A204.1 (cell line): ENCODE measurements around the gene SPTLC2.
"Not testable (repeated sequence)": the region's sequence is repeated elsewhere in the genome, so short reads cannot be mapped to it uniquely, and the experiment has no call there.

ENCODE experiments used
- FAIRE-seq: peaks from 2 replicates; lab custom pipeline; 2012; peaks lifted over from hg19 to GRCh38; lab: Jason Lieb, UNC

Gene SPTLC2, protein sequence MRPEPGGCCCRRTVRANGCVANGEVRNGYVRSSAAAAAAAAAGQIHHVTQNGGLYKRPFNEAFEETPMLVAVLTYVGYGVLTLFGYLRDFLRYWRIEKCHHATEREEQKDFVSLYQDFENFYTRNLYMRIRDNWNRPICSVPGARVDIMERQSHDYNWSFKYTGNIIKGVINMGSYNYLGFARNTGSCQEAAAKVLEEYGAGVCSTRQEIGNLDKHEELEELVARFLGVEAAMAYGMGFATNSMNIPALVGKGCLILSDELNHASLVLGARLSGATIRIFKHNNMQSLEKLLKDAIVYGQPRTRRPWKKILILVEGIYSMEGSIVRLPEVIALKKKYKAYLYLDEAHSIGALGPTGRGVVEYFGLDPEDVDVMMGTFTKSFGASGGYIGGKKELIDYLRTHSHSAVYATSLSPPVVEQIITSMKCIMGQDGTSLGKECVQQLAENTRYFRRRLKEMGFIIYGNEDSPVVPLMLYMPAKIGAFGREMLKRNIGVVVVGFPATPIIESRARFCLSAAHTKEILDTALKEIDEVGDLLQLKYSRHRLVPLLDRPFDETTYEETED

DNA sequence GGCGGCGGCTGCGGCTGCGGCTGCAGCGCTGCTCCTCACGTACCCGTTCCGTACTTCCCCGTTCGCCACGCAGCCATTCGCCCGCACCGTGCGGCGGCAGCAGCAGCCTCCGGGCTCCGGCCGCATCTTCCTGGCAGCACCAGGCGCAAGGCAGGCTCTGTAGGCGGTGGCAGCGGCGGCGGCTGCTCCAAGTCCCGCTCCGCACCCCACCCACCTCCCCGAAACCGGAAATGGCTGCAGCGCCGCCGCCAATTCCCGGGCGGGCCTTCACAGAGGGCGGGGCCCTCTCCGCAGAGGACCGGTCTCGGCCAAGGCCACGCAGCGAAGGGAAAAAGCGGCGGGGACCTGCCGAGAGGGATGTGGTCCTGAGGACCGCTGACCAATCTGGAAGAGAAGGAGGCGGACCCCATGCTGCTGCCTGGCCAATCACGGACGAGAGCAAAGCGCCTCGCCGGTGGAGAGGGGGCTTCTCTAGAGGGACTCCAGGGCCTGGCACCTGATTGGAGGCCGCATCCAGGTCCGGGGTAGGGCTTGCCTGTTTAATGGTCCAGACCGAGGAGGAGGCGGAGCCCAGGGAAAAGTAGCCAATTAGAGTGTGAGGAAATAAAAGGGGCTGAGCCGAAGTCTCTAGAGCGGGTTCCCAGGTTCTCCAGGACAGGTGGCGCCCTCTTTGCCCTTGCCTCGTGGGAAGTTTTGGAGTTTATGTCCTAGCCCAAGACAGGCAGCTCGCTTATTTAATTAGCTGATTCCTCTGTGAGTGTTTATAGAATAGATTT lies at the start of gene SPTLC2:
TSS of gene SPTLC2 (minus strand) at position 184 of the 776 bp plus-strand sequence. CDS start at position 126, 58 bp downstream.
- peak; percentile 99 for FAIRE-seq

DNA sequence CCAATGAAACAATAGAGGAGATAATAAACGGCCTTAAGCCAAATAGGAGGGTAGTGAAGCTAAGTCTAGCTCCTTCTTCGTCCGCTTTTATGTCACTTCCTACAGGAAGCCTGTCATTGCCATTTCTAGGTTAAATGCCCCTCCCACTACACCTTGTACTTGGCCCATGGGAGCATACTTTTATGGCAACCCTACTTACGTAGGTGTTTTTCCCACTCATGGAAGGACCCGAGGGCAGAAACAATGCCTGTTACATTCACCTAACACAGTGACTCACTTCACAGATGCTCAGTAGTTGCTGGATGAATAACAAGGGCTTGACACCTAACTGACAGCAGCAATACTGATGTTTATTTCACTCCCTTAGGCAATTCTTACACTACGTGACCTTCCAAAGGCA lies 46.9 kb upstream of the SPTLC2 start:
- no peak for FAIRE-seq

DNA sequence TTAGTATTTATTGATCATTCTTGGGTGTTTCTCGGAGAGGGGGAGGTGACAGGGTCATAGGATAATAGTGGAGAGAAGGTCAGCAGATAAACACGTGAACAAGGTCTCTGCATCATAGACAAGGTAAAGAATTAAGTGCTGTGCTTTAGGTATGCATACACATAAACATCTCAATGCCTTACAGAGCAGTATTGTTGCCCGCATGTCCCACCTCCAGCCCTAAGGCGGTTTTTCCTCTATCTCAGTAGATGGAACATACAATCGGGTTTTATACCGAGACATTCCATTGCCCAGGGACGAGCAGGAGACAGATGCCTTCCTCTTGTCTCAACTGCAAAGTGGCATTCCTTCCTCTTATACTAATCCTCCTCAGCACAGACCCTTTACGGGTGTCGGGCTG lies 45.1 kb upstream of the SPTLC2 start:
- not testable (repeated sequence) for FAIRE-seq

DNA sequence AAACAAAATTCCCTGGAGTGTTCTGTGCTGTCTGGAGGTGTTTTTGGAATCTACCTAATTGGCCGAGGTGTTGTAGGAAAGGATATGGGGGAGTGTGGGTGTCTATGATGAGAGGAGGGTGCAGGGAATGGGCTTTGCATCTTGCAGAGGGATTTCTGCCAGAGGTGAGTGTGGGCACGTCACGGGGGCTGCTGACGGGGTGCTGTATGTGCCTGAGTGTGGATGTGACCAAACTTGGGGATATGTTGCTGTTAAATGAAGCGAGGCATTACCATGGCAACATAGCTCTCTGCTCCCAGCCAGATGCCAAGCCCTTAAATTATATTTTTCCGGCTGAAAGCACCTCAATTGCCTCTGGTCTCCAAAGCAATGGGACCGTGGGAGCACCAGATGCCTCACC lies 44.3 kb upstream of the SPTLC2 start:
- FAIRE-seq, result no peak

DNA sequence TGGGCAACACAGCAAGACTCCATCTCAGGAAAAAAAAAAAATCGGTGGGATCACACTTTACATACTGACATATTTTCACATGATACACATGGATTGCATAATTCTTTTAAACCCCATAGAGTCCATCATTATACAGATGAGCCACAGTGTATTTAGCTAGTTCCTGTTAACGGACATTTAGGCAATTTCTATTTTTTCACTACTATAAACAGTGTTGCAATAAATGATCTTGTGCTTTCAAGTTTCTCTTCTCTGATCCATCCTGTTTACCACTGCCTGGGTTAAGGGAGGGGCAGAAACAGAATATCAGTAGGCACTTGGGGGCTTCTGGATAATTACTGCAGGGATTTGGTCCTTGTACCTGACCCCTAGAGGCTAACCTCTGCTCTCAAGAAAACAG lies 43.4 kb upstream of the SPTLC2 start:
- no peak for FAIRE-seq

DNA sequence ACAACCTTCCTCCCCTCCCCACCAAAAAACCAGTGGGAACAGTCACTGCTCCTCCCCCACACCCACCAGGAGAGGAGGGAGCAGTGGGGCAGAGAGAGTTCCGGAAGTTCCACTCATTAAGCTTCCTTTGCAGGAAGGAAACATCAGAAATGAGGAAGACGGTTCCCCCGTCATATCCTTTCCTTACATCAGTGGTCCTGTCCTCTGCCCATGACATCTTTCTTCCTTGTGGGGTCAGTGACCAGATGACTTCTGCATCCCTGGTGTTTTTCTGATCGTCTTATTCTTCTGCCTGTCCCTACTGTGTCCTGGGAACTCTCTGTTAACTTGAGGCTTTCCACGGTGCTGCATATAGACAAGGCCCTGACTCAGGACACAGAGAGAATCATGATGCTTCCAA lies 40.8 kb upstream of the SPTLC2 start:
- FAIRE-seq, result no peak

DNA sequence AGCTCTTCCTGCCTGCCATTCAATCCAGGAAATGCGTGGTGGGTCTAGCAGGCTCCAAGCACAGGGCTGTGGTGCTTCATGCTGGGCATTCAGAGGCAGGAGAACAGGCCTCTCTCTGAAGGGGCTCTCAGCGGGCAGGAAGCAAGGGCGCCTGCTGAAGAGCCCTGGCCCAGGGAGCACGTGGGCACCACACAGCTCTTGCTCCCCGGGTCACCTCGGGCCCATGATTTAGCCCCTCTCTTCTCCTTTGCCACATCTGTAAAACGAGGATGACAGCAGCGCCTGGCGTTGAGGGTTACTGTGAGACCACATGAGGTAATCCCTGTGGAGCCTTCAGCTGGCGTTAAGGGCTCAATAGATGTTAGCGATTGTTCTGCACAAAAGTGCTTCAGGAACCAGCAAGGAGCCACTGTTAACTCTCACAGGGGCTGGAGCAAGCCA lies 37.6 kb upstream of the SPTLC2 start:
- no peak for FAIRE-seq

DNA sequence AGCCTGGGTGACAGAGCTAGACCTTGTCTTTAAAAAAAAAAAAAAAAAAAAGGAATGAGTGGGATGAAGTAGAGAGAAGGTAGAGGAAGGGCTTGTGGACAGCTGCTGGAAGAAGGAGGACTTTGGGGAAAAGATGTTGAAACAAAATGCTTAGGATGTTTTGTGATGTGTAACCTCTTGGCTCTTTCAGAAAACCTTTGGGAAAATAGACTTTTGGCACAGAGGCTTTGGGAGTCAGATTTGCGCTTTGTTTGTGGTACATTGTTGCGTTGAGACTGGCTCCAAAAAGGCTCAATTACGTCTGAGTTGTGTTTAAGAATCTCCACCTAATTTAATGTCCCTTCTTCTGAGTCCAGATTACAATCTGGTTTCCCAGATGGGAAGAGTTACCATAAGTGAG lies 32.9 kb upstream of the SPTLC2 start:
- no peak for FAIRE-seq

DNA sequence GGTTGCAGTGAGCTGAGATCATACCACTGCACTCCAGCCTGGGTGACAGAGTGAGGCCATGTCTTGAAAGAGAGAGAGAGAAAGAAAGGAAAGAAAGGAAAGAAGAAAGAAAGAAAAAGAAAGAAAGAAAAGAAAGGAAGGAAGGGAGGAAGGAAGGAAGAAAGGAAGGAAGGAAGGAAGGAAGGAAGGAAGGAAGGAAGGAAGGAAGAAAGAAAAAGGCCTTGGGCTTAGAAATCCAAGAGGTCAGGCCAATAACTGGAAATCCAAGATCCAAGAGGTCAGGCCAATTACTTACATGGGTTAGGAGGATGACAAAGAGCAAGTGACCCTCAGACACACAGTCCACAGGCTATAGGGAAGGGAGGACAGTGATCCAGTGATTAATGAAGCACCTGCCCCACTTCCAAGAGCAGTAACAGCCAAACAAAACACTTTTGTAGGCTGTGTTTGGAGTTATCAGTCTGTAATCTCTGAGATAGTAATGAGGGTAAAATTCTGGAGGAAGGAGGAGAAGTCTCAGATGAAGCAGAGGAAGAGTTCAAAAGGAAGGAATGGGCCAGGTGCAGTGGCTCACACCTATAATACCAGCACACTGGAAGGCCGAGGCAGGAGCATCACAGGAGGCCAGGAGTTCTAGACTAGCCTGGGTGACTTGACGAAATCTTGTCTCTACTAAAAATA lies 32.2 kb upstream of the SPTLC2 start:
- no peak for FAIRE-seq

DNA sequence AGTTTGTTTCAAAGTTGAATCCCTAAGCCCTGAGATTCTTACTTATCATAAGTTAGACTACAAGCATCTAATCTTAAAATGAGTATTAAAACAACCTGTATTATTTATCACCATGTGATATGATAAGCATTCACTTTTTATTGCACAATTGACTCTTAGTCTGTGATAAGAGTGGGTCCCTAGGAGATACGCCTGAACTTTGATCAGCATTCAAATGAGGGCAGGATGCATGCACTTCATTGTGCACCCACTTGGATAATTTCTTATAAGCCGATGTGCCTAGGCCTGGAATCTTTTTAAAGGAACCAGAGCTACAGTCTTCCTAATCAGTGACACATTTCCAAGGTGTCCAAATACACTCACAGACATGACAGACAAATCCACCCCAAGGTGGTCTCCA lies 31.4 kb upstream of the SPTLC2 start:
- FAIRE-seq, result no peak

DNA sequence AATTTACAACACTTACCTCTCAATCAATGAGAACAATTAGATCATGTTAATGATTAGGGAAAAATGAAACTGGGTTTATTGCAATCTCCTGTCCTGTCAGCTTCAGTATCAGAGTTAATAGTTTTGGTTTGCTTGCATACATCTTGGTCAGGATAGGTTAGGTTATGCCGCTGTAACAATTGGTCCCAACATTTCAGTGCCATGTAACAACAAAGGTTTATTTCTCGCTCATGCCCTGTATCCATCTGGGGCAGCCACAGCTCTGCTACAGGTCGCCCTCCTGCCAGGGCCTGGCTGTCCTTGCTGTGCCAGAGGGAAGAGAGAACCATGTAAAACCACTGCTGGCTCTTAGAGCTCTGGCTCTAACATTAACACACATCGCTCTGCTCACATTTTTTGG lies 30.5 kb upstream of the SPTLC2 start:
- no peak for FAIRE-seq

DNA sequence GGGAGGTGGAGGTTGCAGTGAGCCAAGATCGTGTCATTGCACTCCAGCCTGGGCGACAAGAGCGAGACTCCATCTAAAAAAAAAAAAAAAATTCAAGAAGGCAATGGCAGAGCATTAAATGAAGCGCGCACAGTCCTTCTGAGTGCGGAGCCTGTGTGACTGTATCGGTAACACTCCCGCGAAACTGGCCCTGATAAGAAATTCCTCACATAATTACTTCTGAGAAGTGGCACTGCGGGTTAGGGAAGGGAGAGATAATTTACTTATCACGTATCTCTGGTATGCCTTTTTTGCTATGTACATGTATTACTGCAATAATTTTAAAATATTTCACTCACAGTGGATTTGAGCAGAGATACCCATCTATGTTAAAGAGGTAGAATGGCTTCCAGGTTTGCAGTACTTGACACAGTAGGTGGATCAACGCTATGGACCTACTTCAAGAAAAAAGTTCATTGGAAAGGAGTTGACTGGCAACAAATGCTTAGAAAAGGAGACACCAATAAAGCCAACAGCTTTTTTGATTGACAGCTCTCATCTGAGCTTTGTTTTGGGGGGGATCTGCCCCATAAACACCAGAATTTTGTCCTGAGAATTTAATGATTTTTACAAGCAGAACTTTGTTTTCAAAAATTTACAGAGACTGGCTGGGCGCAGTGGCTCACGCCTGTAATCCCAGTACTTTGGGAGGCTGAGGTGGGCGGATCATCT lies 29.2 kb upstream of the SPTLC2 start:
- FAIRE-seq, result no peak

DNA sequence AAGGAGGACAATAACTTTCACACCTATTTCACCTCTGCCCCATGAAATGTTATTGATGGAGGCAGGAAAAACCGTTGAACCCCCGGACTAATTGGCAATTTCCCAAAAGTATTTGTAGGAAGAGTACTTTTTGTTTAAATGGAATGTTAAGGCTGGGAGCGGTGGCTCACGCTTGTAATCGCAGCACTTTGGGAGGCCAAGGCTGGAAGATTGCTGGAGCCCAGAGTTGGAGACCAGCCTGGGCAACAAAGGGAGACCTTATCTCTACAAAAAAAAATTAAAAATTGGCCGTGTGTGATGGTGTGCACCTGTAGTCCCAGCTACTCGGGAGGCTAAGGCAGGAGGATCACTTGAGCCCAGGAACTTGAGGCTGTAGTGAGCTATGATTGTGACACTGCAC lies 26.0 kb upstream of the SPTLC2 start:
- no peak for FAIRE-seq

DNA sequence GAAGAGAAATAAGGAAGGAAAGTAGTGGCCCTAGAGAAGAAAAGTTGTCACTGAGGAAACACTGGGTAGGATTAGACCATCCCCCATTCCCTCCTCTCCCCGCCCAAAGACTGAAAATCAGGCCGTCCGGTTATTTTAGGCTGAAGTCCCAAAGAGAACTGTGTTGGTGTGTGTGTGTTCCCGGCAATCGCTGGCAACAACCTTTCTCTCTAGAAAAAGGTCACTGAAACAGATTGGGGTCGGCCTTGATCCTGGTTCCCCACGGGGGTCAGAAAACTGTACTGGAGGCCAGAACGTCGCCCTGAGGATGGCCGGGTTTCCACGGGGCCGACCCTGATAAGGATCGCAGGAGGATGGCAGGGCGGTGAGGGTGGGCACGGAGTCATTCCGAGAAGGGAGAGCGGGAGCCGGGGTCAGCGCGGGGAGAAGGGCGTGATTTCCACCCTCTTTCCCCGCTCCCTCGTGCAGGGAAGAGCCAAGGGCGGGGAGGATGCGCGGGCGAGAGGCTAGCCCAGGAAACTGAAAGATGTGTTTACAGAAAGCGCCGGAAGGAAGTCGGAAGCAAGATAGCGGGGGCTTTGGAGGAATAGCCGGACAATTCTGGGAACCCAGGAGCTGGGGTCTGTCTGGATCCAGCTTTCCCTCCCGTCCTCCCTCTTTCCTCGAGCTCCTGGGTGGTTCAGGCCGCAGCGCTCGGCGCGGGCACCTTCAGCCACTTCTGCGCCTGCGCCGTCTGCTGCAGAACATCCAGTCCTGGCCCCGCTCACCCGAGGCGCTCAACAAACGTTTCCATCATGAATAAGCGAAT lies 25.3 kb upstream of the SPTLC2 start:
- FAIRE-seq, result no peak

DNA sequence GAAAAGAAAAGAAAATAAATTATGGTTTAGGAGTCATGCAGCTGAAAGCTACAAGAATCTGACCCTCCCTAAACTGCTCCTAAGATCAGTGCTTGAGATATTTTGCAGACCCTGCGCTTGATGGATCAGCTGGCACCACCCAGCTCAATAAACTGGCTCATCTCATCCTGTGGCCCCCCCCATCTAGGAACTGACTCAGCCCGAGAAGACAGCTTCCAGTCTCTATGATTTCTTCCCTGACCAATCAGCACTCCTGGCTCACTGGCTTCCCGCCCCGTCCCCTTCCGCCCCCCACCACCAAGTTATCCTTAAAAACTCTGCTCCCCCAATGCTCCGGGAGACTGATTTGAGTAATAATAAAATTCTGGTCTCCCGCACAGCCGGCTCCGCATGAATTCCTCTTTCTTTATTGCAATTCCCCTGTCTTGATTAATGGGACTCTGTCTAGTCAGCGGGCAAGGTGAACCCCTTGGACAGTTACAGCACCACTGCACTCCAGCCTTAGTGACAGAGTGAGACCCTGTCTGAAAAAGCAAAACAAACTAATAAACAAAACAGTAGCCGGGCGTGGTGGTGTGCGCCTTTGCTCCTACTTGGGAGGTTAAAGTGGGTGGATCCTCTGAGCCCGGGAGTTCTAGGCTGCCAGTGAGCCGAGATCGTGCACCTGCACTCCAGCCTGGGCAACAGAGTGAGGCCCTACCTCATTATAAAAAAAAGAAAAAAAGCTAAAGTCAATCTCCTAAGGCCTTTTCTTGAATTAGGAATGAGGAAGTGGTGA lies 24.5 kb upstream of the SPTLC2 start:
- FAIRE-seq, result no peak

DNA sequence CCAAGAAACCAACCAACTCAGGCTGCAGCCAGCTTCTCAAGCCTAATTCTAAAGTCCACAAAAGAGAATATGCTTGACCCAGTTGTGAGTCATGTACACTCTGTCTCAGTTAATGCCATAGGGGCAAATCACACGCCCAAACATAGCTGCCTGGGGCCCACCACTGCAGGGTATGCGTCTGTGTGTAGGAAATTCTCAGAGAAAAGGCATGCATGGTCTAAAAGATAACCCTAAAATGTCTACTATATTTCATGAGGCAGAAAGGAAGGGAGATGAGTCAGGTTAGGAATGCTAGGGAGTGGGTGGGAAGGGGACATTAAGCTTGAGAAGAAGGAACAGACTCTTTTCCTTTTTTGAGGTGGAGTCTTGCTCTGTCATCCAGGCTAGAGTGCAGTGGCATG lies 22.3 kb upstream of the SPTLC2 start:
- no peak for FAIRE-seq

DNA sequence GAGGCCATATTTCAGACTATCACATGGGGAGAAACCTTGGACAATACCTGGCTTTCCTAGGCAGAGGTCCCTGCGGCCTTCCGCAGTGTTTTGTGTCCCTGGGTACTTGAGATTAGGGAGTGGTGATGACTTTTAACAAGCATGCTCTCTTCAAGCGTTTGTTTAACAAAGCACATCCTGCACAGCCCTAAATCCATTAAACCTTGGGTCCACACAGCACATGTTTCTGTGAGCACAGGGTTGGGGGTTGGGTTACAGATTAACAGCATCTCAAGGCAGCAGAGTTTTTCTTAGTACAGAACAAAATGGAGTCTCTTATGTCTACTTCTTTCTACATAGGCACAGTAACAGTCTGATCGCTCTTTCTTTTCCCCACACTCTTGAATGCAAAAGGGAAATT lies 19.4 kb upstream of the SPTLC2 start:
- FAIRE-seq, result not testable (repeated sequence)

DNA sequence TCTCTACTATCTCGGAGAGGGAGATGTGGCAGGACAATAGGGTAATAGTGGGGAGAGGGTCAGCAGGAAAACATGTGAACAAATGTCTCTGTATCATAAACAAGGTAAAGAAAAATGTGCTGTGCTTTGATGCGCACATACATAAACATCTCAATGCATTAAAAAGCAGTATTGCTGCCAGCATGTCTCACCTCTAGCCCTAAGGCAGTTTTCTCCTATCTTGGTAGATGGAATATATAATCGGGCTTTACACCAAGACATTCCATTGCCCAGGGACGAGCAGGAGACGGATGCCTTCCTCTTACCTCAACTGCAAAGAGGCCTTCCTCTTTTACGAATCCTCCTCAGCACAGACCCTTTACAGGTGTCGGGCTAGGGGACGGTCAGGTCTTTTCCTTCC lies 19.0 kb upstream of the SPTLC2 start:
- not testable (repeated sequence) for FAIRE-seq

DNA sequence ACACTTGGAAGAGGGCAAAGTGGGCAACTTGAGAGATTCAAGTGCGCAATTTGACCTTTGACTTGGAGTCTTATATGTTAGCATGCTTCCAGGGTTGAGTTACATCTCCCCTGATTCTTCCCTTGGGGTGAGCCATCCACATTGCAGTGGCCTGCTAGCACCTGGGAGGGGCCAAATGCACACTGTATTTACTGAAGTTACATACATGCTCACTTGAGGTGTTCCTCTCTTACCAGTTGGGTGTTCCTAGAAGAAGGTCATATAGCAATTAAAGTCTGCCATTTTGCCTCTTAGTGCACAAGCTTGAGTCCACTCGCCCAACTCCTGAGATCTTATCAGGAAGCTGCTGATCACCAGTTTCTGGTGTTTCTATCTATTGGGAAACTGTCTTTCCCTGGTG lies 13.7 kb upstream of the SPTLC2 start:
- FAIRE-seq, result no peak

DNA sequence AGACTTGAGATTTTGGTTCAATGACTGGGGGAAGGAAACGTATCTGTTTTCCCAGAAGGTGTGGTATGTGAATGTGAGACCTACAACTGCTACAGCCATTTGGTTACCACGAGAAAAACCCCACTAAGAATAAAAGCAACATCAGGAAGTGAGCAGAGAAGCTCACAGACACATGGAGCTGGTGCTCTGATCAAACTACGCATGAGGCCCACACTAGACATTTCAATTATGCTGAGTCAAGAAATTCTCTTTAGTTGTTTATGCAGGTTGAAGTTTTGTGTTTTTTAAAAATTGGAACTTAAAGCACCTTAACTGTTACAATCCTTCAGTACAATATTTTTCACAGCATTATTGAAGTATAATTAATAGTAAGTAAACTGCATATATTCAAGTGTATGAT lies 8.9 kb upstream of the SPTLC2 start:
- FAIRE-seq, result no peak
